ENCODE results near the gene CCDC40. TPM values are rescaled to one million over a fixed set of nuclear protein-coding genes. Genes with fewer than 3 reads are reported as not detected.
A peak's percentile ranks its signal among the peaks of the same experiment; 100 is the strongest.

CCDC40 gene
- total and polyA plus RNA-seq, 2 of the 13 experiments (the other 11 are each of a cell fraction or from before 2014, with no cell fraction given): 4.1 to 5.5 TPM

DNA sequence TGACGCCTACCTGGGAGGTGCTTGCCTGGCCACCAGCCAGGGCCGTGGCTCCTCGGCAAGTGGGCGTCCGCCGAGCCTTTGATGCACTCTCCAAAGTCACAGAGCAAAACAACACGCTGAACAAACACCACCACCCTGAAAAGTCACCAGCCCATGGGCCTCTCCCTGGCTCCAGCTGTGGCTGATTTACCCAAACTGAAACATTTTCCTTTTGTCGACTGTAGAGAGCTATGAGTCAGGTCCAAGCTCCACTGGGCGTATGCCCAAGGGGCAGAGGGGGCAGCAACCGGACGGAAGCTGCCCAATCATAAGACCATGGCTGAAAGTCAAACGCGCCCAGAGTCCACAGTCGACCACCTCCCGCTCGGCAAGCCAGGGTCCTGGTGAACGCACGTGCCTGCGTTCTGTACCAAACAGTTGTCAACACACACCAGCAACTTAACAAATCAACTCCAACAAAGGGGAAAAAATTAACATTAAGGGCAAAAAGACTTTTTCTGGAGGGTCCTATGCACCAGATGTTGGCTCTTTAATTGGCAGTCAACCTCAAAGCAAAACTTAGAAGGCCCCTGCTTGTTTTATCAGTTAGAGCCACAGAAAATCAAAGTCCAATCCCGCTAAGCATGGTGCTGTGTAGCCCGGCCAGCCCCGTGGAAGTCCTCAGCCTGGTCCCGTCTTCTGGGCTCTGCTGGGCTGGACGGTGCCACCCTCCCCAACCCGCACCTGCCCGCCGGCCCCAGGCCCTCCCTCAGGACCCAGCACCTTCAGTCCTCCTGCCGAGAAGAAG lies 48.1 kb upstream of the CCDC40 start (continued):
- TF ChIP-seq ZHX2 (IDR thresholded peaks at IDR 0.05; ENCODE audit: low read depth) (peak; percentile 58; the same call in 1 of the 2 replicates), ZHX2 (CRISPR knock-in tag; IDR thresholded peaks at IDR 0.05; ENCODE audit: borderline replicate concordance) (0 out of 2 replicates have a peak, but pooled peaks have one; percentile 84), CCAR2 (optimal IDR thresholded peaks at IDR 0.05; ENCODE audit: low read depth, low read length) (no peak), ESRRA (CRISPR knock-in tag; IDR thresholded peaks at IDR 0.05; ENCODE audit: low read depth) (peak; percentile 94), ZNF552 (CRISPR knock-in tag; IDR thresholded peaks at IDR 0.05; ENCODE audit: borderline replicate concordance) (0 out of 2 replicates have a peak, but pooled peaks have one; percentile 22), TBP (CRISPR knock-in tag; IDR thresholded peaks at IDR 0.05) (no peak), ZNF709 (CRISPR knock-in tag; IDR thresholded peaks at IDR 0.05) (0 out of 2 replicates have a peak, but pooled peaks have one; percentile 55), ZFP90 (CRISPR knock-in tag; IDR thresholded peaks at IDR 0.05; ENCODE audit: borderline replicate concordance) (peak; percentile 68; the same call in 1 of the 2 replicates), ZNF777 (CRISPR knock-in tag; IDR thresholded peaks at IDR 0.05) (peak; percentile 50), ZNF329 (CRISPR knock-in tag; IDR thresholded peaks at IDR 0.05; ENCODE audit: low read depth) (no peak), ATF4 (CRISPR knock-in tag; IDR thresholded peaks at IDR 0.05) (peak in 1 of 2 experiments; percentile 93; a peak in 2 of 4 replicates), HIVEP1 (CRISPR knock-in tag; IDR thresholded peaks at IDR 0.05) (peak; percentile 95), ZNF790 (CRISPR knock-in tag; IDR thresholded peaks at IDR 0.05; ENCODE audit: borderline replicate concordance) (no peak), ZNF674 (CRISPR knock-in tag; IDR thresholded peaks at IDR 0.05; ENCODE audit: low read depth) (no peak; the same call in 1 of the 2 replicates), HNRNPK (IDR thresholded peaks at IDR 0.05; ENCODE audit: low read depth, low read length, poor library complexity, severe bottlenecking) (no peak)
- TF ChIP-seq, protein P1, sequence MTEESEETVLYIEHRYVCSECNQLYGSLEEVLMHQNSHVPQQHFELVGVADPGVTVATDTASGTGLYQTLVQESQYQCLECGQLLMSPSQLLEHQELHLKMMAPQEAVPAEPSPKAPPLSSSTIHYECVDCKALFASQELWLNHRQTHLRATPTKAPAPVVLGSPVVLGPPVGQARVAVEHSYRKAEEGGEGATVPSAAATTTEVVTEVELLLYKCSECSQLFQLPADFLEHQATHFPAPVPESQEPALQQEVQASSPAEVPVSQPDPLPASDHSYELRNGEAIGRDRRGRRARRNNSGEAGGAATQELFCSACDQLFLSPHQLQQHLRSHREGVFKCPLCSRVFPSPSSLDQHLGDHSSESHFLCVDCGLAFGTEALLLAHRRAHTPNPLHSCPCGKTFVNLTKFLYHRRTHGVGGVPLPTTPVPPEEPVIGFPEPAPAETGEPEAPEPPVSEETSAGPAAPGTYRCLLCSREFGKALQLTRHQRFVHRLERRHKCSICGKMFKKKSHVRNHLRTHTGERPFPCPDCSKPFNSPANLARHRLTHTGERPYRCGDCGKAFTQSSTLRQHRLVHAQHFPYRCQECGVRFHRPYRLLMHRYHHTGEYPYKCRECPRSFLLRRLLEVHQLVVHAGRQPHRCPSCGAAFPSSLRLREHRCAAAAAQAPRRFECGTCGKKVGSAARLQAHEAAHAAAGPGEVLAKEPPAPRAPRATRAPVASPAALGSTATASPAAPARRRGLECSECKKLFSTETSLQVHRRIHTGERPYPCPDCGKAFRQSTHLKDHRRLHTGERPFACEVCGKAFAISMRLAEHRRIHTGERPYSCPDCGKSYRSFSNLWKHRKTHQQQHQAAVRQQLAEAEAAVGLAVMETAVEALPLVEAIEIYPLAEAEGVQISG (CRISPR knock-in tag; IDR thresholded peaks at IDR 0.05): peak; percentile 84
- TF ChIP-seq, protein P2, sequence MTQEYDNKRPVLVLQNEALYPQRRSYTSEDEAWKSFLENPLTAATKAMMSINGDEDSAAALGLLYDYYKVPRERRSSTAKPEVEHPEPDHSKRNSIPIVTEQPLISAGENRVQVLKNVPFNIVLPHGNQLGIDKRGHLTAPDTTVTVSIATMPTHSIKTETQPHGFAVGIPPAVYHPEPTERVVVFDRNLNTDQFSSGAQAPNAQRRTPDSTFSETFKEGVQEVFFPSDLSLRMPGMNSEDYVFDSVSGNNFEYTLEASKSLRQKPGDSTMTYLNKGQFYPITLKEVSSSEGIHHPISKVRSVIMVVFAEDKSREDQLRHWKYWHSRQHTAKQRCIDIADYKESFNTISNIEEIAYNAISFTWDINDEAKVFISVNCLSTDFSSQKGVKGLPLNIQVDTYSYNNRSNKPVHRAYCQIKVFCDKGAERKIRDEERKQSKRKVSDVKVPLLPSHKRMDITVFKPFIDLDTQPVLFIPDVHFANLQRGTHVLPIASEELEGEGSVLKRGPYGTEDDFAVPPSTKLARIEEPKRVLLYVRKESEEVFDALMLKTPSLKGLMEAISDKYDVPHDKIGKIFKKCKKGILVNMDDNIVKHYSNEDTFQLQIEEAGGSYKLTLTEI (CRISPR knock-in tag; conservative IDR thresholded peaks at IDR 0.05): no peak
